ENCODE measurements around the gene DCXR.

GRCh38 chr17:82004517-82005455 lies 32.7 kb downstream of the DCXR start:
- TF ChIP-seq, protein P1, sequence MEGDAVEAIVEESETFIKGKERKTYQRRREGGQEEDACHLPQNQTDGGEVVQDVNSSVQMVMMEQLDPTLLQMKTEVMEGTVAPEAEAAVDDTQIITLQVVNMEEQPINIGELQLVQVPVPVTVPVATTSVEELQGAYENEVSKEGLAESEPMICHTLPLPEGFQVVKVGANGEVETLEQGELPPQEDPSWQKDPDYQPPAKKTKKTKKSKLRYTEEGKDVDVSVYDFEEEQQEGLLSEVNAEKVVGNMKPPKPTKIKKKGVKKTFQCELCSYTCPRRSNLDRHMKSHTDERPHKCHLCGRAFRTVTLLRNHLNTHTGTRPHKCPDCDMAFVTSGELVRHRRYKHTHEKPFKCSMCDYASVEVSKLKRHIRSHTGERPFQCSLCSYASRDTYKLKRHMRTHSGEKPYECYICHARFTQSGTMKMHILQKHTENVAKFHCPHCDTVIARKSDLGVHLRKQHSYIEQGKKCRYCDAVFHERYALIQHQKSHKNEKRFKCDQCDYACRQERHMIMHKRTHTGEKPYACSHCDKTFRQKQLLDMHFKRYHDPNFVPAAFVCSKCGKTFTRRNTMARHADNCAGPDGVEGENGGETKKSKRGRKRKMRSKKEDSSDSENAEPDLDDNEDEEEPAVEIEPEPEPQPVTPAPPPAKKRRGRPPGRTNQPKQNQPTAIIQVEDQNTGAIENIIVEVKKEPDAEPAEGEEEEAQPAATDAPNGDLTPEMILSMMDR (IDR thresholded peaks at IDR 0.05; ENCODE audit: low read length) = no peak
- TF ChIP-seq EZH2 (IDR thresholded peaks at IDR 0.05; ENCODE audit: borderline replicate concordance, low read length) = no peak

Measured in OCI-LY1 (cell line).